GM12878 (cell line): ENCODE measurements around the gene LIN7B. TPM values are rescaled to one million over a fixed set of nuclear protein-coding genes. Genes with fewer than 3 reads are reported as not detected.

Experiments
- ATAC-seq: fragments of 200-7000 bp; cut with Tn5 transposase; 3 replicates; pipeline ENCODE4 v1.9.1; 2020; ENCODE audit warnings: mild to moderate bottlenecking, moderate library complexity
- BruUV-seq: library from RNA; stranded (reverse); fragments of 400-500 nt; replicated peaks from 2 replicates; lab custom pipeline; 2021; lab: Mats Ljungman, UMichigan
- CTCF ChIA-PET: fragments of 300-600 bp; sonication (Branson Sonifier 250); formaldehyde crosslinking; extraction: SDS; loops from one replicate; lab custom pipeline; 2021; ENCODE audit warnings: inconsistent platforms; lab: Yijun Ruan, JAX
- POLR2A ChIA-PET: fragments of 350-600 bp; formaldehyde crosslinking; extraction: SDS; loops from one replicate; lab custom pipeline; 2021; ENCODE audit warnings: inconsistent platforms; lab: Charles Lee
- RAD21 ChIA-PET: fragments of 300-600 bp; sonication (Branson Sonifier 250); formaldehyde crosslinking; loops from one replicate; lab custom pipeline; 2023; ENCODE audit warnings: antibody characterized with exemption; ENCODE audit not compliant: unreplicated experiment; lab: Charles Lee
- SMC1A ChIA-PET: fragments of 300-600 bp; sonication (Branson Sonifier 250); formaldehyde crosslinking; loops from one replicate; lab custom pipeline; 2023; ENCODE audit not compliant: unreplicated experiment, uncharacterized antibody; lab: Charles Lee
- DNase-seq: peaks from one replicate; pipeline ENCODE4 v3.0.0-alpha.2; 2011; ENCODE audit warnings: low read depth, low spot score
- FAIRE-seq: peaks from 3 replicates; lab custom pipeline; 2011; peaks lifted over from hg19 to GRCh38; lab: Jason Lieb, UNC
- H2AFZ ChIP-seq: 2 replicates; pipeline ENCODE4 v1.6.0; 2011; ENCODE audit warnings: low read depth, low read length, control low read depth; ENCODE audit not compliant: control insufficient read depth
- H3K27ac ChIP-seq: 2 replicates; pipeline ENCODE4 v1.5.1; 2011; ENCODE audit warnings: control low read depth; ENCODE audit not compliant: control insufficient read depth, insufficient read depth
- H3K27me3 ChIP-seq, 2 experiments: replicated peaks in 1 of 2; 2 replicates each; pipeline versions ENCODE4 v1.6.0 to v1.6.1; 2011; ENCODE audit warnings: low read length in 1 of 2; ENCODE audit not compliant: control insufficient read depth in 2 of 2, insufficient read depth in 2 of 2
- H3K36me3 ChIP-seq, 2 experiments: 2 replicates each; pipeline ENCODE4 v1.5.1; 2011; ENCODE audit warnings: low read length in 1 of 2; ENCODE audit not compliant: control insufficient read depth in 2 of 2, insufficient read depth in 2 of 2
- H3K4me1 ChIP-seq: 2 replicates; pipeline ENCODE4 v1.6.1; 2011; ENCODE audit warnings: mild to moderate bottlenecking, low read length, moderate library complexity, mixed read lengths; ENCODE audit not compliant: control insufficient read depth, insufficient read depth
- H3K4me2 ChIP-seq: 2 replicates; pipeline ENCODE4 v1.6.0; 2011; ENCODE audit warnings: control low read depth; ENCODE audit not compliant: control insufficient read depth, insufficient read depth
- H3K4me3 ChIP-seq: fragments of 200-600 bp; sonication (generic); 2 replicates; pipeline ENCODE4 v1.5.1; 2016
- H3K79me2 ChIP-seq: 2 replicates; pipeline ENCODE4 v1.6.0; 2011; ENCODE audit warnings: low read length; ENCODE audit not compliant: control insufficient read depth, insufficient read depth
- H3K9ac ChIP-seq: 2 replicates; pipeline ENCODE4 v1.8.0; 2011; ENCODE audit warnings: low read length, control low read depth, mixed read lengths; ENCODE audit not compliant: control insufficient read depth, insufficient read depth
- H3K9me3 ChIP-seq: replicated peaks from 3 replicates; pipeline ENCODE4 v1.5.1; 2011; ENCODE audit warnings: mild to moderate bottlenecking, low read length; ENCODE audit not compliant: control insufficient read depth, insufficient read depth
- H4K20me1 ChIP-seq: 2 replicates; pipeline ENCODE4 v1.6.0; 2011; ENCODE audit not compliant: control insufficient read depth, insufficient read depth
- FOXM1 ChIP-seq: IDR thresholded peaks from 2 replicates; pipeline ENCODE4 v1.6.1; 2012; ENCODE audit warnings: low read depth, mild to moderate bottlenecking, inconsistent platforms, low read length, moderate library complexity
- GATAD2B ChIP-seq: fragments of 450-650 bp; conservative IDR thresholded peaks from 2 replicates; pipeline ENCODE4 v1.6.1; 2017; ENCODE audit warnings: low read depth, mild to moderate bottlenecking, moderate library complexity
- HCFC1 ChIP-seq: fragments of 150-350 bp; IDR thresholded peaks from 2 replicates; pipeline ENCODE4 v1.6.1; 2014; ENCODE audit warnings: low read length
- WGBS: methylation state at CpG from one replicate; pipeline ENCODE4 v1.1.6; 2016; ENCODE audit warnings: low lambda C conversion rate; ENCODE audit not compliant: insufficient replicate concordance, insufficient coverage; ENCODE audit errors: missing lambda C conversion rate; 5-methylcytosine and 5-hydroxymethylcytosine counted together
- in situ Hi-C: fragments of 300-500 bp; cut with MboI; formaldehyde crosslinking; loops from 9 replicates; pipeline ENCODE4 v1.14.3; 2018; ENCODE audit warnings: mixed read lengths
- intact Hi-C: fragments of 100-400 bp; cut with micrococcal nuclease; formaldehyde crosslinking; loops from one replicate; pipeline ENCODE4 v1.14.2; 2022; ENCODE audit not compliant: unreplicated experiment
- polyA plus RNA-seq, 11 experiments: library from polyadenylated mRNA; depleted of rRNA in 4 of 11; unstranded in 6 of 11; stranded (reverse) in 5 of 11; fragments of >200 nt; fragmentation: Nextera tagmentation in 4 of 11; fragmentation: Illumina TruSeq in 1 of 11; extraction: Ambion mirVana in 4 of 11; extraction: Trizol in 1 of 11; gene quantifications; 1 replicate in 1 of 11; 2 replicates in 10 of 11; pipeline versions ENCODE4 v1.2.1 to v1.2.3, GENCODE V29; 2011 to 2016; ENCODE audit warnings: inconsistent platforms in 2 of 11, missing spikeins in 2 of 11, low read depth in 1 of 11
- total RNA-seq, 4 experiments: library from RNA; depleted of rRNA in 3 of 4; stranded (reverse); fragments of >200 nt in 3 of 4; fragmentation: Illumina TruSeq in 1 of 4; extraction: Trizol in 1 of 4; gene quantifications; 2 replicates each; pipeline versions ENCODE4 v1.2.1 to v1.2.3, GENCODE V29; 2013 to 2021
- TF ChIP-seq, protein P1 (sequence below): fragments of 450-650 bp; formaldehyde crosslinking; IDR thresholded peaks from 2 replicates; pipeline ENCODE4 v1.4.0; 2022; ENCODE audit warnings: mild to moderate bottlenecking, moderate library complexity

Gene LIN7B
- total and polyA plus RNA-seq, 10 of the 15 experiments (the other 5 are each of a cell fraction or from before 2014, with no cell fraction given) = 0.15 to 3.5 (median 1.6) TPM; not detected in 2

DNA sequence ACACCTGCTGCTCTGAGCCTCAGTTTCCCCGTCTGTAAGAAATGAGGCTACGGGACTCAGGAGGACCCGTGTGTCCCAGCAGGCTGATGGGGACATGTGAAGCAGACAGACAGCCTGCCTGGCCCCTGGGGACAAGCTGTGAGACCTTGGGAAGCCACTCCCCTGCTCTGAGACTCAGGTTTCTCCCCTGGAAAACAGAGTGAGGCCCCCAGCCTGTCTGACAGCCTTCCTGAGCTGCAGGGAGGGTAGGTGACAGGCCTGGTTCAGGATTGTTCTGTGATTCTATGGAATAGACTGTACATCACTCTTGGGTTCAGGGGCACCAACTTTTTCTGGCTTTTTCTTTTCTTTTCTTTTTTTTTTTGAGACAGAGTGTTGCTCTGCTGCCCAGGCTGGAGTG is 46.6 kb upstream of the LIN7B start:
- peaks cover 2 to 3% of the 10 kb centered on the region in 2 experiments for H3K27me3 ChIP-seq
- BruUV-seq = no TSS peak

More for the DNA sequence above, 46.6 kb upstream of the LIN7B start:
- ATAC-seq = no peak
- intact Hi-C loops (no loop called here), in situ Hi-C loops (no loop called here)
- no peaks in the 10 kb centered on the region for H3K79me2 ChIP-seq
- no peaks in the 10 kb centered on the region for H4K20me1 ChIP-seq
- 30% methylated on average over 3 of the region's 3 CpGs for WGBS
- no peaks in the 10 kb centered on the region for H3K4me1 ChIP-seq
- POLR2A ChIA-PET = no interaction called here
- no peak for DNase-seq
- H3K27ac ChIP-seq = no peak overlapping the region
- no peak overlapping the region for H3K4me2 ChIP-seq
- TF ChIP-seq HCFC1 = no peak
- no peak for TF ChIP-seq FOXM1
- TF ChIP-seq, protein P1, sequence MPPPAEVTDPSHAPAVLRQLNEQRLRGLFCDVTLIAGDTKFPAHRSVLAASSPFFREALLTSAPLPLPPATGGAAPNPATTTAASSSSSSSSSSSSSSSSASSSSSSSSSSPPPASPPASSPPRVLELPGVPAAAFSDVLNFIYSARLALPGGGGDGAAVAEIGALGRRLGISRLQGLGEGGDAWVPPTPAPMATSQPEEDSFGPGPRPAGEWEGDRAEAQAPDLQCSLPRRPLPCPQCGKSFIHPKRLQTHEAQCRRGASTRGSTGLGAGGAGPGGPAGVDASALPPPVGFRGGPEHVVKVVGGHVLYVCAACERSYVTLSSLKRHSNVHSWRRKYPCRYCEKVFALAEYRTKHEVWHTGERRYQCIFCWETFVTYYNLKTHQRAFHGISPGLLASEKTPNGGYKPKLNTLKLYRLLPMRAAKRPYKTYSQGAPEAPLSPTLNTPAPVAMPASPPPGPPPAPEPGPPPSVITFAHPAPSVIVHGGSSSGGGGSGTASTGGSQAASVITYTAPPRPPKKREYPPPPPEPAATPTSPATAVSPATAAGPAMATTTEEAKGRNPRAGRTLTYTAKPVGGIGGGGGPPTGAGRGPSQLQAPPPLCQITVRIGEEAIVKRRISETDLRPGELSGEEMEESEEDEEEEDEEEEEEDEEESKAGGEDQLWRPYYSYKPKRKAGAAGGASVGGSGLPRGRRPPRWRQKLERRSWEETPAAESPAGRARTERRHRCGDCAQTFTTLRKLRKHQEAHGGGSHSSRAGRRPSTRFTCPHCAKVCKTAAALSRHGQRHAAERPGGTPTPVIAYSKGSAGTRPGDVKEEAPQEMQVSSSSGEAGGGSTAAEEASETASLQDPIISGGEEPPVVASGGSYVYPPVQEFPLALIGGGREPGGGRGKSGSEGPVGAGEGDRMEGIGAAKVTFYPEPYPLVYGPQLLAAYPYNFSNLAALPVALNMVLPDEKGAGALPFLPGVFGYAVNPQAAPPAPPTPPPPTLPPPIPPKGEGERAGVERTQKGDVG (CRISPR knock-in tag) = no peak
- TF ChIP-seq GATAD2B = no peak
- TF ChIP-seq, all 136 proteins: peak for 0
- H3K9me3 ChIP-seq = no peaks in the 10 kb centered on the region; the same call in 2 of the 3 replicates
- no peak overlapping the region for H3K4me3 ChIP-seq
- H3K36me3 ChIP-seq = no peaks in the 10 kb centered on the region
- SMC1A ChIA-PET = interaction anchor here (0.9 kb wide), 1 partner anchor 156 kb away, joined by 3 read pairs; no protein-coding TSS in a partner anchor
- RAD21 ChIA-PET = no interaction called here
- H3K9ac ChIP-seq = no peak overlapping the region
- CTCF ChIA-PET = no interaction called here
- FAIRE-seq = no peak
- no peak overlapping the region for H2AFZ ChIP-seq
